ENCODE data around the gene KIR3DL1. TPM values are rescaled to one million over a fixed set of nuclear protein-coding genes. Genes with fewer than 3 reads are reported as not detected.

Gene KIR3DL1
- total and polyA plus RNA-seq, 2 donors (not counting 1 experiment from before 2014, with no cell fraction given): not detected

GRCh38 chr19:54850930-54851329 lies 34.7 kb downstream of the KIR3DL1 start:
- H3K27ac ChIP-seq (ENCODE audit: low read length in 2 of 2): no peak overlapping the region
- peaks cover 0 to 4% (median 0%) of the 10 kb centered on the region in 3 donors for H3K9me3 ChIP-seq (ENCODE audit: control extremely low read depth in 1 of 3, control insufficient read depth in 2 of 3, insufficient read depth in 1 of 3, low read length in 2 of 3)
- H3K4me1 ChIP-seq (ENCODE audit: control insufficient read depth in 2 of 2, insufficient read depth in 2 of 2, low read length in 2 of 2): no peaks in the 10 kb centered on the region
- DNase-seq: no peak
- no peaks in the 10 kb centered on the region for H3K27me3 ChIP-seq (replicated peaks in 1 of 4; ENCODE audit: control extremely low read depth in 1 of 4, control insufficient read depth in 3 of 4, insufficient read depth in 4 of 4, low read length in 3 of 4)
- no peaks in the 10 kb centered on the region for H4K20me1 ChIP-seq (ENCODE audit: control insufficient read depth, insufficient read depth, low read length, poor library complexity, severe bottlenecking)
- Mint-ChIP-seq H3K27ac (no peak overlapping the region), H3K4me3 (no peak overlapping the region), H3K27me3 (peaks cover 29% of the 10 kb centered on the region), H3K9me3 (ENCODE audit: insufficient read depth) (peaks cover 1% of the 10 kb centered on the region), H3K4me1 (no peaks in the 10 kb centered on the region)
- no peak overlapping the region for H3K9ac ChIP-seq (ENCODE audit: low read length)
- no peaks in the 10 kb centered on the region for H3K79me2 ChIP-seq (ENCODE audit: control insufficient read depth, insufficient read depth, low read length)
- no peak overlapping the region for H3K4me3 ChIP-seq (ENCODE audit: control extremely low read depth in 1 of 5, extremely low read depth in 1 of 5, insufficient read depth in 1 of 5, low read depth in 2 of 5, low read length in 4 of 5)
- WGBS (ENCODE audit: insufficient coverage): 45% methylated on average over 1 of the region's 2 CpGs
- no peak for TF ChIP-seq EZH2 (IDR thresholded peaks at IDR 0.05; ENCODE audit: borderline replicate concordance, insufficient read depth, low read depth, low read length, poor library complexity, severe bottlenecking)
- TF ChIP-seq CTCF (IDR thresholded peaks at IDR 0.05): no peak
- ATAC-seq (ENCODE audit: low read depth): no peak
- intact Hi-C loops (cut with micrococcal nuclease): no loop called here
- H2AFZ ChIP-seq (ENCODE audit: insufficient read depth, low read depth, low read length, poor library complexity, severe bottlenecking): no peak overlapping the region
- ChIA-PET CTCF (no interaction called here), POLR2A (no interaction called here)
- H3K36me3 ChIP-seq (replicated peaks in 1 of 2; ENCODE audit: control extremely low read depth in 1 of 2, control insufficient read depth in 1 of 2, extremely low read depth in 1 of 2, insufficient read depth in 2 of 2, low read length in 1 of 2): no peaks in the 10 kb centered on the region
- no peak overlapping the region for H3K4me2 ChIP-seq (replicated peaks; ENCODE audit: low read depth, low read length, poor library complexity, severe bottlenecking)

GRCh38 chr19:54851353-54851752 lies 35.1 kb downstream of the KIR3DL1 start:
- H4K20me1 ChIP-seq (ENCODE audit: control insufficient read depth, insufficient read depth, low read length, poor library complexity, severe bottlenecking): no peaks in the 10 kb centered on the region
- ATAC-seq (ENCODE audit: low read depth): no peak

More at GRCh38 chr19:54851353-54851752, 35.1 kb downstream of the KIR3DL1 start:
- Mint-ChIP-seq H3K4me1 (no peaks in the 10 kb centered on the region), H3K4me3 (no peak overlapping the region), H3K9me3 (ENCODE audit: insufficient read depth) (no peaks in the 10 kb centered on the region), H3K27me3 (peaks cover 29% of the 10 kb centered on the region), H3K27ac (no peak overlapping the region)
- ChIA-PET CTCF (no interaction called here), POLR2A (no interaction called here)
- Histone ChIP-seq H3K4me1 (ENCODE audit: control insufficient read depth in 2 of 2, insufficient read depth in 2 of 2, low read length in 2 of 2) (no peaks in the 10 kb centered on the region), H3K9ac (ENCODE audit: low read length) (no peak overlapping the region), H3K27ac (ENCODE audit: low read length in 2 of 2) (no peak overlapping the region), H3K27me3 (replicated peaks in 1 of 4; ENCODE audit: control extremely low read depth in 1 of 4, control insufficient read depth in 3 of 4, insufficient read depth in 4 of 4, low read length in 3 of 4) (no peaks in the 10 kb centered on the region), H3K9me3 (ENCODE audit: control extremely low read depth in 1 of 3, control insufficient read depth in 2 of 3, insufficient read depth in 1 of 3, low read length in 2 of 3) (peaks cover 0 to 2% (median 0%) of the 10 kb centered on the region in 3 donors), H3K4me2 (replicated peaks; ENCODE audit: low read depth, low read length, poor library complexity, severe bottlenecking) (no peak overlapping the region), H3K79me2 (ENCODE audit: control insufficient read depth, insufficient read depth, low read length) (no peaks in the 10 kb centered on the region), H3K36me3 (replicated peaks in 1 of 2; ENCODE audit: control extremely low read depth in 1 of 2, control insufficient read depth in 1 of 2, extremely low read depth in 1 of 2, insufficient read depth in 2 of 2, low read length in 1 of 2) (no peaks in the 10 kb centered on the region), H2AFZ (ENCODE audit: insufficient read depth, low read depth, low read length, poor library complexity, severe bottlenecking) (no peak overlapping the region), H3K4me3 (ENCODE audit: control extremely low read depth in 1 of 5, extremely low read depth in 1 of 5, insufficient read depth in 1 of 5, low read depth in 2 of 5, low read length in 4 of 5) (no peak overlapping the region)
- intact Hi-C loops (cut with micrococcal nuclease): no loop called here
- WGBS (ENCODE audit: insufficient coverage): 58% methylated on average over 5 of the region's 7 CpGs
- no peak for DNase-seq
- TF ChIP-seq CTCF (IDR thresholded peaks at IDR 0.05) (no peak), EZH2 (IDR thresholded peaks at IDR 0.05; ENCODE audit: borderline replicate concordance, insufficient read depth, low read depth, low read length, poor library complexity, severe bottlenecking) (no peak)
